K562 (cell line): ENCODE data around the gene CCSER1. TPM values are rescaled to one million over a fixed set of nuclear protein-coding genes. Genes with fewer than 3 reads are reported as not detected.

Source experiments
- ATAC-seq: fragments of 200-7000 bp; cut with Tn5 transposase; 3 replicates; pipeline ENCODE4 v1.9.1; 2020; ENCODE audit warnings: moderate library complexity
- BruUV-seq: library from RNA; stranded (reverse); fragments of 400-500 nt; replicated peaks from 2 replicates; lab custom pipeline; 2021; lab: Mats Ljungman, UMichigan
- CTCF ChIA-PET: fragments of 300-600 bp; formaldehyde crosslinking; extraction: SDS; loops from one replicate; lab custom pipeline; 2021; ENCODE audit warnings: low intra/inter-chr PET ratio; lab: Yijun Ruan, JAX
- POLR2A ChIA-PET: fragments of 300-600, 350-650 bp; sonication (Branson Sonifier 250); formaldehyde crosslinking; extraction: SDS; loops from one replicate; lab custom pipeline; 2021; ENCODE audit warnings: antibody characterized with exemption, inconsistent platforms; lab: Yijun Ruan, JAX
- DNase-seq, 4 experiments: peaks; one replicate each; pipeline versions ENCODE4 v3.0.0 to v3.0.0-alpha.2; 2011 to 2018; ENCODE audit warnings: low spot score in 3 of 4, mixed read lengths in 3 of 4; ENCODE audit errors: extremely low read depth in 1 of 4
- FAIRE-seq: peaks from 2 replicates; lab custom pipeline; 2011; peaks lifted over from hg19 to GRCh38; lab: Jason Lieb, UNC
- H2AFZ ChIP-seq: 2 replicates; pipeline ENCODE4 v1.6.0; 2011; ENCODE audit warnings: low read depth, low read length, control low read depth, inconsistent platforms
- H3K27ac ChIP-seq: fragments of 200-600 bp; 3 replicates; pipeline ENCODE4 v1.8.0; 2011; ENCODE audit warnings: low read depth, mild to moderate bottlenecking, control low read depth, inconsistent platforms, low read length, moderate library complexity, mixed read lengths; ENCODE audit errors: extremely low read depth
- H3K27me3 ChIP-seq, 2 experiments: fragments of 300-600 bp in 1 of 2; 2 replicates in 1 of 2; 3 replicates in 1 of 2; pipeline versions ENCODE4 v1.6.0 to v1.8.0; 2011; ENCODE audit warnings: inconsistent platforms in 2 of 2, low read length in 2 of 2, mild to moderate bottlenecking in 1 of 2, mixed read lengths in 1 of 2, moderate library complexity in 1 of 2; ENCODE audit not compliant: control insufficient read depth in 2 of 2, insufficient read depth in 2 of 2
- H3K36me3 ChIP-seq: fragments of 300-600 bp; 3 replicates; pipeline ENCODE4 v1.8.0; 2011; ENCODE audit warnings: mild to moderate bottlenecking, low read length, inconsistent platforms; ENCODE audit not compliant: control insufficient read depth, insufficient read depth
- H3K4me1 ChIP-seq, 2 experiments: fragments of 200-600 bp in 1 of 2; replicated peaks in 1 of 2; 2 replicates in 1 of 2; 3 replicates in 1 of 2; pipeline versions ENCODE4 v1.5.1 to v1.8.0; 2011; ENCODE audit warnings: inconsistent platforms in 2 of 2, low read length in 2 of 2, mild to moderate bottlenecking in 1 of 2, mixed read lengths in 1 of 2, moderate library complexity in 1 of 2; ENCODE audit not compliant: control insufficient read depth in 2 of 2, insufficient read depth in 2 of 2
- H3K4me2 ChIP-seq: 2 replicates; pipeline ENCODE4 v1.6.1; 2011; ENCODE audit warnings: low read length, control low read depth, inconsistent platforms, mixed read lengths; ENCODE audit not compliant: insufficient read depth
- H3K4me3 ChIP-seq: fragments of 200-600 bp; sonication (generic), shearing (Covaris generic); 2 replicates; pipeline ENCODE4 v1.5.1; 2016; ENCODE audit warnings: control low read depth, inconsistent platforms
- H3K79me2 ChIP-seq: fragments of 200-600 bp; 3 replicates; pipeline ENCODE4 v1.8.0; 2011; ENCODE audit warnings: low read length, inconsistent platforms; ENCODE audit not compliant: control insufficient read depth, insufficient read depth
- H3K9ac ChIP-seq, 2 experiments: 2 replicates each; pipeline versions ENCODE4 v1.6.0 to v1.6.1; 2011; ENCODE audit warnings: low read depth in 2 of 2, low read length in 2 of 2, control low read depth in 1 of 2, inconsistent platforms in 1 of 2, mild to moderate bottlenecking in 1 of 2, mixed read lengths in 1 of 2; ENCODE audit not compliant: insufficient read depth in 1 of 2
- H3K9me1 ChIP-seq: one replicate; pipeline ENCODE4 v1.6.0; 2011; ENCODE audit warnings: inconsistent platforms, mild to moderate bottlenecking, low read length, moderate library complexity; ENCODE audit not compliant: control insufficient read depth, insufficient read depth
- H3K9me3 ChIP-seq: replicated peaks from 2 replicates; pipeline ENCODE4 v1.5.1; 2011; ENCODE audit warnings: low read depth, low read length, inconsistent platforms; ENCODE audit not compliant: control insufficient read depth, insufficient read depth
- H4K20me1 ChIP-seq: replicated peaks from 2 replicates; pipeline ENCODE4 v1.6.1; 2011; ENCODE audit warnings: low read length, inconsistent platforms, mixed read lengths; ENCODE audit not compliant: control insufficient read depth, insufficient read depth
- E2F4 ChIP-seq: sonication (generic); formaldehyde crosslinking; IDR thresholded peaks from 2 replicates; pipeline ENCODE4 v1.8.0; 2022; ENCODE audit warnings: mild to moderate bottlenecking, low read depth, missing genetic modification reagents
- GTF2E2 ChIP-seq: fragments of 200-800 bp; sonication (Bioruptor generic); IDR thresholded peaks from 2 replicates; pipeline ENCODE4 v1.6.1; 2016; ENCODE audit warnings: missing genetic modification characterization, missing compliant biosample characterization
- JUN ChIP-seq, 2 experiments: sonication (generic) in 1 of 2; formaldehyde crosslinking in 1 of 2; IDR thresholded peaks; 2 replicates each; pipeline versions ENCODE4 v1.6.1 to v1.8.0; 2012 to 2022; ENCODE audit warnings: borderline replicate concordance in 2 of 2, mild to moderate bottlenecking in 2 of 2, improper control_type of control experiment in 1 of 2, low read depth in 1 of 2, low read length in 1 of 2, missing genetic modification reagents in 1 of 2
- NFIC ChIP-seq: fragments of 450-650 bp; IDR thresholded peaks from 2 replicates; pipeline ENCODE4 v1.6.1; 2017; ENCODE audit warnings: mild to moderate bottlenecking, inconsistent platforms
- PCBP1 ChIP-seq: fragments of 200-400 bp; formaldehyde crosslinking; IDR thresholded peaks from 2 replicates; pipeline ENCODE4 v1.6.1; 2018; ENCODE audit warnings: mild to moderate bottlenecking, low read depth, low read length; ENCODE audit not compliant: poor library complexity, severe bottlenecking
- POLR2AphosphoS2 ChIP-seq: IDR thresholded peaks from 2 replicates; pipeline ENCODE4 v1.6.1; 2012; ENCODE audit warnings: low read length, improper control_type of control experiment
- RNF219 ChIP-seq: fragments of 250-450 bp; sonication (Bioruptor Pico); IDR thresholded peaks from 2 replicates; pipeline ENCODE4 v1.5.0; 2022; ENCODE audit warnings: mild to moderate bottlenecking
- SRSF1 ChIP-seq: fragments of 200-400 bp; formaldehyde crosslinking; IDR thresholded peaks from 2 replicates; pipeline ENCODE4 v1.6.1; 2017; ENCODE audit warnings: mild to moderate bottlenecking, low read depth, low read length, moderate library complexity
- STAG1 ChIP-seq: sonication (generic); formaldehyde crosslinking; IDR thresholded peaks from 2 replicates; pipeline ENCODE4 v1.5.0; 2020; ENCODE audit warnings: missing genetic modification reagents, borderline replicate concordance
- ZFP91 ChIP-seq: sonication (generic); formaldehyde crosslinking; IDR thresholded peaks from 2 replicates; pipeline ENCODE4 v1.8.0; 2022; ENCODE audit warnings: mild to moderate bottlenecking, missing genetic modification reagents
- ZNF12 ChIP-seq: sonication (generic); formaldehyde crosslinking; IDR thresholded peaks from 2 replicates; pipeline ENCODE4 v1.4.0; 2020; ENCODE audit warnings: mild to moderate bottlenecking, missing genetic modification reagents
- ZNF511 ChIP-seq: sonication (generic); formaldehyde crosslinking; IDR thresholded peaks from 2 replicates; pipeline ENCODE4 v1.8.0; 2022; ENCODE audit warnings: mild to moderate bottlenecking, missing genetic modification reagents
- ZNF512 ChIP-seq: IDR thresholded peaks from 2 replicates; pipeline ENCODE4 v1.6.1; 2016; ENCODE audit warnings: missing genetic modification characterization, missing compliant biosample characterization
- in situ Hi-C: fragments of 300-500 bp; cut with MboI; formaldehyde crosslinking; loops from 4 replicates; pipeline ENCODE4 v1.15.0; 2018; ENCODE audit warnings: inconsistent platforms, mixed read lengths
- intact Hi-C: fragments of 100-400 bp; cut with micrococcal nuclease; formaldehyde crosslinking; loops from 2 replicates; pipeline ENCODE4 v1.14.2; 2022
- polyA plus RNA-seq, 8 experiments: library from polyadenylated mRNA; depleted of rRNA in 4 of 8; stranded (reverse) in 5 of 8; unstranded in 3 of 8; fragments of >200 nt; fragmentation: Nextera tagmentation in 2 of 8; fragmentation: Illumina TruSeq in 1 of 8; extraction: Ambion mirVana in 2 of 8; extraction: Trizol in 1 of 8; gene quantifications; 2 replicates each; pipeline versions ENCODE4 v1.2.1 to v1.2.3, GENCODE V29; 2011 to 2014; ENCODE audit warnings: inconsistent platforms in 1 of 8, missing spikeins in 1 of 8
- total RNA-seq, 7 experiments: library from RNA; depleted of rRNA in 6 of 7; stranded (reverse); fragments of >200 nt in 6 of 7; fragmentation: Illumina TruSeq in 2 of 7; extraction: Trizol in 2 of 7; gene quantifications; 2 replicates each; pipeline versions ENCODE4 v1.2.1 to v1.2.3, GENCODE V29; 2011 to 2021; ENCODE audit warnings: low replicate concordance in 1 of 7

CCSER1 gene
- total and polyA plus RNA-seq, 9 of the 15 experiments (the other 6 are each of a cell fraction or from before 2014, with no cell fraction given) = not detected

- TF ChIP-seq RNF219 (no peak), GTF2E2 (no peak), SRSF1 (no peak), POLR2AphosphoS2 (no peak), PCBP1 (no peak)
These were observed 45.6 kb upstream of the CCSER1 start (continued) for GRCh38 chr4:90081432-90082144.

GRCh38 chr4:90082449-90082848 is 44.7 kb upstream of the CCSER1 start:
- Histone ChIP-seq H3K27ac (no peak overlapping the region), H3K4me1 (no peaks in the 10 kb centered on the region), H3K9ac (no peak overlapping the region), H4K20me1 (no peaks in the 10 kb centered on the region), H3K79me2 (no peaks in the 10 kb centered on the region), H2AFZ (no peak overlapping the region), H3K9me3 (no peaks in the 10 kb centered on the region), H3K36me3 (no peaks in the 10 kb centered on the region), H3K9me1 (no peaks in the 10 kb centered on the region), H3K27me3 (no peaks in the 10 kb centered on the region), H3K4me2 (no peak overlapping the region), H3K4me3 (no peak overlapping the region)
- ChIA-PET CTCF (no interaction called here), POLR2A (no interaction called here)
- no peak for FAIRE-seq
- intact Hi-C loops = no loop called here
- DNase-seq = no peak
- ATAC-seq = no peak
- BruUV-seq = no TSS peak
- in situ Hi-C loops = no loop called here
- TF ChIP-seq ZFP91 (CRISPR knock-in tag) (no peak), JUN (IDR thresholded peaks at IDR 0.05; ENCODE audit: borderline replicate concordance, low read depth, low read length) (no peak), JUN (CRISPR knock-in tag; IDR thresholded peaks at IDR 0.05; ENCODE audit: borderline replicate concordance) (no peak), E2F4 (no peak), NFIC (no peak), STAG1 (CRISPR knock-in tag) (no peak), ZNF12 (CRISPR knock-in tag) (no peak), ZNF512 (tag) (no peak), ZNF511 (CRISPR knock-in tag) (no peak)
